Parathyroid adenoma (tissue), 2 donors: Measurements from ENCODE around the gene MAN2B2.

Experiments
- H2AFZ ChIP-seq: fragments of 300-600 bp; sonication (generic); one replicate; pipeline ENCODE4 v1.7.0; 2017; ENCODE audit warnings: antibody characterized with exemption, mild to moderate bottlenecking
- H3K27ac ChIP-seq: fragments of 300-600 bp; sonication (generic); one replicate; pipeline ENCODE4 v1.7.0; 2017
- H3K27me3 ChIP-seq: fragments of 300-600 bp; sonication (generic); one replicate; pipeline ENCODE4 v1.7.0; 2017; ENCODE audit warnings: low read length; ENCODE audit not compliant: control insufficient read depth, insufficient read depth
- H3K36me3 ChIP-seq: fragments of 300-600 bp; sonication (generic); one replicate; pipeline ENCODE4 v1.7.0; 2017; ENCODE audit warnings: low read length; ENCODE audit not compliant: control insufficient read depth, insufficient read depth
- H3K4me1 ChIP-seq: fragments of 300-600 bp; sonication (generic); one replicate; pipeline ENCODE4 v1.7.0; 2017; ENCODE audit warnings: control low read depth
- H3K4me2 ChIP-seq: fragments of 300-600 bp; sonication (generic); one replicate; pipeline ENCODE4 v1.7.0; 2017; ENCODE audit warnings: low read length
- H3K4me3 ChIP-seq: fragments of 300-600 bp; sonication (generic); one replicate; pipeline ENCODE4 v1.7.0; 2017; ENCODE audit warnings: low read depth, low read length
- H3K79me2 ChIP-seq: fragments of 300-600 bp; sonication (generic); one replicate; pipeline ENCODE4 v1.7.0; 2017; ENCODE audit warnings: control low read depth
- H3K9ac ChIP-seq: fragments of 300-600 bp; sonication (generic); one replicate; pipeline ENCODE4 v1.7.0; 2017; ENCODE audit warnings: mild to moderate bottlenecking
- H3K9me3 ChIP-seq: fragments of 300-600 bp; sonication (generic); one replicate; pipeline ENCODE4 v1.7.0; 2017; ENCODE audit warnings: low read length; ENCODE audit not compliant: control insufficient read depth
- TF ChIP-seq, protein P1 (sequence below): fragments of 300-600 bp; sonication (generic); IDR thresholded peaks from one replicate; pipeline ENCODE4 v1.7.0; 2017; ENCODE audit warnings: antibody characterized with exemption, mild to moderate bottlenecking
- donor health status: primary hyperparathyroidism.

MAN2B2 gene

DNA sequence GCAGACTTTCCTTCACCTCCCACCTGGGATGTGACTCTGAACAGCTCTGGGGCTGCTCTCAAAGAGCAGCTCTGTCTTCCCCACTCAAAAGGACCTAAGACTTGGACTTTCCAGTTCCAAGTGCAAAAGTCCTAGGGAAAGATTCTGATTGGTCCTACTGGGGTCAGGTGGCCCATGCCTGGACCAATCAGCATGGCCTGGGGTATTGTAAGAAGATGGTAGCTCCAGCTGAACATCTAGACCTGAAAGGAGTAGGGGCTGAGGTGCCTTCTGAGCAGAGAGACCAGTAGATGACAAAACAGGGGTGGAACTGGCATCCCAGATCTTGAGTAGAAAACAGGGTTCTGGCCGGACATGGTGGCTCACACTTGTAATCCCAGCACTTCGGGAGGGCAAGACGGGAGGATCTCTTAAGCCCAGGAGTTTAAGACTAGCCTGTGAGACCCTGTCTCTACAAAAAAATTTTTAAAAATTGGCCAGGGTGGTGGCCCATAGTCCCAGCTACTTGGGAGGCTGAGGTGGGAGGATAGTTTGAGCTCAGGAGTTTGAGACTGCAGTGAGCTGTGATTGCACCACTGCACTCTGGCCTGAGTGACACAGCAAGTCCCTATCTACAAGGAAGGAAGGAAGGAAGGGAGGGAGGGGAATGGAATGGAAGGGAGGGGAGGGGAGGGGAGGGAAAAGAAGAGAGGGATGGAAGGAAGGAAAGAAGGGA, 38.1 kb downstream of the MAN2B2 start:
- no peaks in the 10 kb centered on the region for H3K27me3 ChIP-seq
- no peak overlapping the region for H3K4me3 ChIP-seq
- H3K4me1 ChIP-seq = no peaks in the 10 kb centered on the region
- H3K9me3 ChIP-seq = no peaks in the 10 kb centered on the region
- no peak overlapping the region for H3K27ac ChIP-seq
- TF ChIP-seq, protein P1, sequence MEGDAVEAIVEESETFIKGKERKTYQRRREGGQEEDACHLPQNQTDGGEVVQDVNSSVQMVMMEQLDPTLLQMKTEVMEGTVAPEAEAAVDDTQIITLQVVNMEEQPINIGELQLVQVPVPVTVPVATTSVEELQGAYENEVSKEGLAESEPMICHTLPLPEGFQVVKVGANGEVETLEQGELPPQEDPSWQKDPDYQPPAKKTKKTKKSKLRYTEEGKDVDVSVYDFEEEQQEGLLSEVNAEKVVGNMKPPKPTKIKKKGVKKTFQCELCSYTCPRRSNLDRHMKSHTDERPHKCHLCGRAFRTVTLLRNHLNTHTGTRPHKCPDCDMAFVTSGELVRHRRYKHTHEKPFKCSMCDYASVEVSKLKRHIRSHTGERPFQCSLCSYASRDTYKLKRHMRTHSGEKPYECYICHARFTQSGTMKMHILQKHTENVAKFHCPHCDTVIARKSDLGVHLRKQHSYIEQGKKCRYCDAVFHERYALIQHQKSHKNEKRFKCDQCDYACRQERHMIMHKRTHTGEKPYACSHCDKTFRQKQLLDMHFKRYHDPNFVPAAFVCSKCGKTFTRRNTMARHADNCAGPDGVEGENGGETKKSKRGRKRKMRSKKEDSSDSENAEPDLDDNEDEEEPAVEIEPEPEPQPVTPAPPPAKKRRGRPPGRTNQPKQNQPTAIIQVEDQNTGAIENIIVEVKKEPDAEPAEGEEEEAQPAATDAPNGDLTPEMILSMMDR = no peak
- H3K79me2 ChIP-seq = no peaks in the 10 kb centered on the region
- H3K4me2 ChIP-seq = no peak overlapping the region
- H3K36me3 ChIP-seq = no peaks in the 10 kb centered on the region
- H3K9ac ChIP-seq = no peak overlapping the region
- no peak overlapping the region for H2AFZ ChIP-seq

DNA sequence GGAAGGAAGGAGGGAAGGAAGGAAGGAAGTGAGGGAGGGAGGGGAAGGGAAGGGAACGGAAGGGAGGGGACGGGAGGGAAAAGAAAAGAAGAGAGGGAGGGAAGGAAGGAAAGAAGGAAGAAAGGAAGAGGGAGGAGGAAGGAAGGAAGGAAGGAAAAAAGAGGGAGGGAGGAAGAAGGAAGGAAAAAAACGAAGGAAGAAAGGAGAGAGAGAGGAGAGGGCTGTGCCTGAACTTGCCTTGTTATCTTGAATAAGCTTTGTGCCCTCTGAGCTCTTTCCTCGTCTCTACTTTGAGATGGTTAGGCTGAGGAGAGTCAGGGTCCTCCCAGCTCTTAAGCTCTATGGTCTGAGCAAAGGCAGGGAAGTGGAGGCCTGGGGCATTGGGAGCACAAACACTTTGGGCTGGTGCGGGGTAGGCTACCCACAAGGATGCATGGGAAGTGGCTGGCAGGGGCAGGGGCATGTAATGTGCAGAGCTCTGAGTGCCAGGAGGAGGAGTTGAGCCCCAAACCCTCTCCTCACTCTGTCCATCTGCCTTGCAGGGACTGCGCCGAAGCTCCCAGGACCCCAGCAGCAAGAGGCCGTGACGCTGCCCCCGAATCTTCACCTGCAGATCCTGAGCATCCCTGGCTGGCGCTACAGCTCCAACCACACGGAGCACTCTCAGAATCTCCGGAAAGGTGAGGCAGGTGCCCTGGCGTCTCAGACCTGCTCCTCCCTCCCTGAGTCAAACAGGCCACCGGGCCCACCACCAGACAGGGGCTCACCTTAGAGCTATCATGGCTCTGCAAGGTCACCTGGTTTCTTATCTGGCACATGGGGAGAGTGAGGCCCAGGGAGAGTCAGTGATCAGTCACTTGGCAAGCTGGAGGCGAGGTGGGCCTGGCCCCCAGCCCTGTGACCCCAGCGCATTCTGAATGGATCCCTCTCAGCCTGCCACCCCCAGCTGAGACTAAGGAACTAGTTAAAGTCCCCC, 39.0 kb downstream of the MAN2B2 start:
- Histone ChIP-seq H3K36me3 (no peaks in the 10 kb centered on the region), H3K4me3 (no peak overlapping the region), H3K4me2 (no peak overlapping the region), H3K4me1 (no peaks in the 10 kb centered on the region), H3K79me2 (no peaks in the 10 kb centered on the region), H3K27me3 (no peaks in the 10 kb centered on the region), H3K9me3 (no peaks in the 10 kb centered on the region), H2AFZ (no peak overlapping the region), H3K27ac (no peak overlapping the region), H3K9ac (no peak overlapping the region)
- TF ChIP-seq, protein P1 = no peak

DNA sequence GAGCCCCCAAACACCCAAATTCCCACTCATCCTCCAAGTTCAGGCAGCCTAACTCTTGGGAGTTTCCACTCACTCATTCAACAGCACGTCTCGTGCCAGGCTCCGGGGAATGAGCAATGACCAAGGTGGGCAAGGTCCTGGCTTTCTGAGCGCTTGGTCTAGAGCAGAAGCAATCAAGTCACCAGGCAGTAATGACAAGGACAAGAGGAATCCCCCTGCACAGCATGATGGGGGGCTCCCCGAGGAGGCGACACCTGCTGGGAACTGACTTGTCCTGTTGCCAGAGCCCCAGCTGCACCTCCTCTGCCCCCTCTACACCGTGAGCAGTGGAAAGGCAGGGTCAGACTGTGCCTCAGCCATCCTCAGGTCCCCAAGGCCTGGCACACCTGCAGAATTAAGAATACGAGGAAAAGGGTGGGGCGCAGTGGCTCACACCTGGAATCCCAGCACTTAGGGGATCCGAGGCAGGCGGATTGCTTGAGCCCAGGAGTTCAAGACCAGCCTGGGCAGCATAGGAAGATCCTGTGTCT, 39.8 kb downstream of the MAN2B2 start:
- no peak overlapping the region for H3K27ac ChIP-seq
- no peak overlapping the region for H3K4me2 ChIP-seq
- H3K4me1 ChIP-seq = no peaks in the 10 kb centered on the region
- H3K9ac ChIP-seq = no peak overlapping the region
- no peaks in the 10 kb centered on the region for H3K9me3 ChIP-seq
- H3K36me3 ChIP-seq = no peaks in the 10 kb centered on the region
- no peak overlapping the region for H3K4me3 ChIP-seq
- no peaks in the 10 kb centered on the region for H3K27me3 ChIP-seq
- TF ChIP-seq, protein P1 = no peak
- H3K79me2 ChIP-seq = no peaks in the 10 kb centered on the region
- H2AFZ ChIP-seq = no peak overlapping the region

DNA sequence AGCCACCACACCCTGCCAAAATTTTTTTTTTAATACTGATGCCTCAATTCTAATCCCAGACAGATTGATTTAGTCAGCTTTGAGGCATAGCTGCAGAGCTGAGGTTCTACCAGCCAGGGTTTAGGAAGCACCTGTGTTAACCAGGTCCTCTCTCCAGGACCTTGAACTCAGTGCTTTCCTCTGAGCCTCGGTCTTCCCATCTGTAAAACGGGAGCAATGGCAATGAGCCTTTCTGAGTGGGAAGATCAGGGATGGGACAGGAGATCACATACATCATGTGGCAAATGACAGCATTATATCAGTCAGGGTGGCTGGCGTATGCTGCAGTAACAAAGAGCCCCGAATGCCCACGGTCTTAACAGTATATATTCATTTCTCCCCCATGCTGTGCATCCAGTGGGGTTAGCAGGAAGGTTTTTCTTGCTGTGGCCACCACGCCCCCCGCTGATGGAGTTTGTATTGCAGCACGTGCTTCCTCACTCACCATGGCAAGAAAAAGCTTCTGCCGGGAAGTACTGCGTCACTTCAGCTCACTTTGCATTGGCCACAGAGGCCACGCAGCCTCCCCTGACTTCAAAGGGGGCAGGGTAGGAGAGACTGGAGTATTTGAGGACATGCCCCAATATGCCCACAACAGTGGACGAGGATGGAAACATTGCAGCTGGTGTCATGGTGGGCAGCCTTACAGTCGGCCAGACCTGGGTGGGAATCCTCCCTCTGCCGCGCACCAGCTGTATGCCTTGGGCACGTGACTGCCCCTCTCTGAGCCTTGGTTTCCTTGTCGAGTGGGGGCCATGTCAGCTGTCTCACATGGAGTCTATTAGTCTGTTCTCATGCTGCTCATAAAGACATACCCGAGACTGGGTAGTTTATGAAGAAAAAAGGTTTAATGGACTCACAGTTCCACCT, 41.4 kb downstream of the MAN2B2 start:
- no peak overlapping the region for H3K27ac ChIP-seq
- H2AFZ ChIP-seq = no peak overlapping the region
- H3K4me2 ChIP-seq = no peak overlapping the region
- H3K4me3 ChIP-seq = no peak overlapping the region
- TF ChIP-seq, protein P1 = no peak
- H3K36me3 ChIP-seq = no peaks in the 10 kb centered on the region
- H3K79me2 ChIP-seq = no peaks in the 10 kb centered on the region
- no peaks in the 10 kb centered on the region for H3K27me3 ChIP-seq
- H3K4me1 ChIP-seq = no peaks in the 10 kb centered on the region
- H3K9ac ChIP-seq = no peak overlapping the region
- H3K9me3 ChIP-seq = no peaks in the 10 kb centered on the region
